HepG2 (cell line): ENCODE data around the gene CFAP100. TPM values are rescaled to one million over a fixed set of nuclear protein-coding genes. Genes with fewer than 3 reads are reported as not detected.
A peak's percentile ranks its signal among the peaks of the same experiment; 100 is the strongest.

Experiments used
- ATAC-seq: fragments of 200-7000 bp; cut with Tn5 transposase; 3 replicates; pipeline ENCODE4 v1.9.1; 2020; ENCODE audit warnings: mild to moderate bottlenecking, moderate library complexity
- BruUV-seq: library from RNA; stranded (reverse); fragments of 400-500 nt; replicated peaks from 2 replicates; lab custom pipeline; 2021; lab: Mats Ljungman, UMichigan
- CTCF ChIA-PET: fragments of 300-600 bp; formaldehyde crosslinking; extraction: SDS; loops from one replicate; lab custom pipeline; 2021; ENCODE audit warnings: low total read pairs, inconsistent platforms, low intra/inter-chr PET ratio; lab: Yijun Ruan, JAX
- POLR2A ChIA-PET: fragments of 350-600 bp; sonication (Branson Sonifier 250); formaldehyde crosslinking; loops from one replicate; lab custom pipeline; 2020; ENCODE audit warnings: antibody characterized with exemption, inconsistent platforms; lab: Yijun Ruan, JAX
- DNase-seq: peaks from one replicate; pipeline ENCODE4 v3.0.0-alpha.2; 2015; ENCODE audit warnings: low spot score
- FAIRE-seq: peaks from 3 replicates; lab custom pipeline; 2011; peaks lifted over from hg19 to GRCh38; lab: Jason Lieb, UNC
- H2AFZ ChIP-seq: one replicate; pipeline ENCODE4 v1.6.1; 2011; ENCODE audit warnings: low read length, inconsistent platforms
- H3K27ac ChIP-seq: fragments of 300-600 bp; 3 replicates; pipeline ENCODE4 v1.8.0; 2011; ENCODE audit warnings: mixed run types, mild to moderate bottlenecking, mixed read lengths, low read length, inconsistent platforms; ENCODE audit not compliant: insufficient read depth; ENCODE audit errors: extremely low read length
- H3K27me3 ChIP-seq, 2 experiments: fragments of 200-600 bp in 1 of 2; 2 replicates in 1 of 2; 3 replicates in 1 of 2; pipeline versions ENCODE4 v1.6.0 to v1.8.0; 2011; ENCODE audit warnings: low read length in 2 of 2, mild to moderate bottlenecking in 2 of 2, moderate library complexity in 2 of 2, inconsistent platforms in 1 of 2; ENCODE audit not compliant: insufficient read depth in 2 of 2, control insufficient read depth in 1 of 2
- H3K36me3 ChIP-seq, 2 experiments: fragments of 200-600 bp in 1 of 2; replicated peaks in 1 of 2; 2 replicates in 1 of 2; 3 replicates in 1 of 2; pipeline versions ENCODE4 v1.5.1 to v1.8.0; 2011; ENCODE audit warnings: low read length in 2 of 2, inconsistent platforms in 1 of 2; ENCODE audit not compliant: insufficient read depth in 2 of 2, control insufficient read depth in 1 of 2
- H3K4me1 ChIP-seq: 2 replicates; pipeline ENCODE4 v1.5.1; 2012; ENCODE audit warnings: low read length, inconsistent platforms; ENCODE audit not compliant: insufficient read depth
- H3K4me2 ChIP-seq: 2 replicates; pipeline ENCODE4 v1.6.0; 2011; ENCODE audit warnings: low read depth, low read length, inconsistent platforms
- H3K4me3 ChIP-seq, 3 experiments: fragments of 200-600 bp in 1 of 3; sonication (generic), shearing (Covaris generic) in 1 of 3; replicated peaks in 1 of 3; 2 replicates each; pipeline ENCODE4 v1.5.1; 2011 to 2016; ENCODE audit warnings: low read length in 3 of 3, inconsistent platforms in 2 of 3, low read depth in 2 of 3, mild to moderate bottlenecking in 2 of 3, control low read depth in 1 of 3, mixed read lengths in 1 of 3; ENCODE audit not compliant: insufficient read depth in 1 of 3
- H3K79me2 ChIP-seq: one replicate; pipeline ENCODE4 v1.6.1; 2011; ENCODE audit warnings: low read length, inconsistent platforms; ENCODE audit not compliant: insufficient read depth
- H3K9ac ChIP-seq: 2 replicates; pipeline ENCODE4 v1.6.0; 2011; ENCODE audit warnings: mild to moderate bottlenecking, low read depth, low read length, inconsistent platforms; ENCODE audit not compliant: insufficient read depth
- H3K9me3 ChIP-seq: 2 replicates; pipeline ENCODE4 v1.5.1; 2012; ENCODE audit warnings: mild to moderate bottlenecking, low read length
- H4K20me1 ChIP-seq: 2 replicates; pipeline ENCODE4 v1.6.0; 2011; ENCODE audit warnings: inconsistent platforms, mild to moderate bottlenecking, low read length, moderate library complexity; ENCODE audit not compliant: insufficient read depth
- CAMTA2 ChIP-seq: sonication (generic); formaldehyde crosslinking; IDR thresholded peaks from 2 replicates; pipeline ENCODE4 v1.4.0; 2020; ENCODE audit warnings: mild to moderate bottlenecking, missing genetic modification reagents, borderline replicate concordance
- CREBL2 ChIP-seq: sonication (generic); formaldehyde crosslinking; IDR thresholded peaks from 2 replicates; pipeline ENCODE4 v1.8.1; 2023; ENCODE audit warnings: missing genetic modification reagents, mild to moderate bottlenecking, borderline replicate concordance
- DNMT1 ChIP-seq: sonication (generic); formaldehyde crosslinking; IDR thresholded peaks from 2 replicates; pipeline ENCODE4 v1.5.1; 2020; ENCODE audit warnings: mild to moderate bottlenecking, missing genetic modification reagents
- FOSL1 ChIP-seq: sonication (generic); formaldehyde crosslinking; IDR thresholded peaks from 2 replicates; pipeline ENCODE4 v1.9.0; 2021; ENCODE audit warnings: missing genetic modification reagents, borderline replicate concordance
- NFAT5 ChIP-seq: sonication (generic); formaldehyde crosslinking; IDR thresholded peaks from 2 replicates; pipeline ENCODE4 v1.4.0; 2020; ENCODE audit warnings: missing genetic modification reagents
- NR3C1 ChIP-seq: sonication (generic); formaldehyde crosslinking; IDR thresholded peaks from 2 replicates; pipeline ENCODE4 v1.4.0; 2020; ENCODE audit warnings: missing genetic modification reagents
- SMARCC2 ChIP-seq: fragments of 450-650 bp; IDR thresholded peaks from 2 replicates; pipeline ENCODE4 v1.6.1; 2017; ENCODE audit warnings: antibody characterized with exemption, mild to moderate bottlenecking
- SMC3 ChIP-seq: IDR thresholded peaks from 2 replicates; pipeline ENCODE4 v1.6.1; 2011; ENCODE audit warnings: low read length, improper control_type of control experiment
- TARDBP ChIP-seq: sonication (generic); formaldehyde crosslinking; IDR thresholded peaks from 2 replicates; pipeline ENCODE4 v1.8.0; 2022; ENCODE audit warnings: mild to moderate bottlenecking, missing genetic modification reagents
- ZBTB20 ChIP-seq: sonication (generic); formaldehyde crosslinking; IDR thresholded peaks from 2 replicates; pipeline ENCODE4 v1.8.1; 2023; ENCODE audit warnings: missing genetic modification reagents, low read depth, mild to moderate bottlenecking, borderline replicate concordance
- ZNF512B ChIP-seq: sonication (generic); formaldehyde crosslinking; IDR thresholded peaks from 2 replicates; pipeline ENCODE4 v1.5.1; 2020; ENCODE audit warnings: missing genetic modification reagents, mild to moderate bottlenecking, borderline replicate concordance
- ZNF615 ChIP-seq: sonication (generic); formaldehyde crosslinking; IDR thresholded peaks from 2 replicates; pipeline ENCODE4 v1.5.0; 2020; ENCODE audit warnings: mild to moderate bottlenecking, missing genetic modification reagents, borderline replicate concordance
- ZSCAN12 ChIP-seq: sonication (generic); formaldehyde crosslinking; IDR thresholded peaks from 2 replicates; pipeline ENCODE4 v1.9.0; 2021; ENCODE audit warnings: mild to moderate bottlenecking, missing genetic modification reagents
- WGBS: methylation state at CpG from one replicate; pipeline ENCODE4 v1.1.6; 2017; ENCODE audit warnings: low lambda C conversion rate; 5-methylcytosine and 5-hydroxymethylcytosine counted together
- in situ Hi-C: cut with HindIII; loops from 2 replicates; pipeline ENCODE4 v1.10.0; 2017; ENCODE audit warnings: low pct_unique_long_range_greater_than_20kb; ENCODE audit not compliant: extremely low pct_ligation_motif_present
- intact Hi-C: fragments of 100-400 bp; cut with micrococcal nuclease; formaldehyde crosslinking; loops from one replicate; pipeline ENCODE4 v1.10.0; 2022; ENCODE audit not compliant: unreplicated experiment
- polyA plus RNA-seq, 8 experiments: library from polyadenylated mRNA; depleted of rRNA in 3 of 8; stranded (reverse) in 7 of 8; unstranded in 1 of 8; fragments of >200 nt; fragmentation: Illumina TruSeq in 4 of 8; extraction: Trizol in 4 of 8; gene quantifications; 2 replicates each; pipeline versions ENCODE4 v1.2.1 to v1.2.3, GENCODE V29; 2011 to 2016; ENCODE audit warnings: low read depth in 4 of 8, missing spikeins in 1 of 8, mixed read lengths in 1 of 8; ENCODE audit not compliant: insufficient read depth in 1 of 8
- total RNA-seq, 5 experiments: library from RNA; depleted of rRNA; stranded (reverse); fragments of >200 nt; fragmentation: Illumina TruSeq; extraction: Trizol; gene quantifications; 2 replicates each; pipeline ENCODE4 v1.2.3, GENCODE V29; 2016; ENCODE audit warnings: low read depth in 1 of 5

CFAP100 gene
- total and polyA plus RNA-seq, 2 of the 13 experiments (the other 11 are each of a cell fraction or from before 2014, with no cell fraction given), result 0.32 TPM; not detected in 1

GRCh38 chr3:126472277-126473006, 77.7 kb downstream of the CFAP100 start:
- Histone ChIP-seq H3K79me2 (peaks cover 69% of the 10 kb centered on the region), H3K4me3 (peak overlapping the region; percentile 68 to 76 (median 70)), H3K4me2 (peak overlapping the region; percentile 87), H3K4me1 (peaks cover 60% of the 10 kb centered on the region), H3K27ac (peak overlapping the region; percentile 70), H2AFZ (no peak overlapping the region), H4K20me1 (peaks cover 26% of the 10 kb centered on the region), H3K27me3 (no peaks in the 10 kb centered on the region; a peak in 1 of 5 replicates), H3K9me3 (no peaks in the 10 kb centered on the region), H3K36me3 (peaks cover 11 to 41% of the 10 kb centered on the region in 2 experiments), H3K9ac (peak overlapping the region; percentile 76)
- ChIA-PET CTCF (no interaction called here), POLR2A (interaction anchor here (0.9 to 3.6 kb wide), 7 partner anchors 10 to 57 kb away, joined by 3 to 39 read pairs (median 6); partner anchors contain the start of gene CHST13)
- FAIRE-seq (peak; percentile 95), DNase-seq (peak; percentile 94), ATAC-seq (peak; percentile 74)
- BruUV-seq, result TSS peak; percentile 55
- intact Hi-C loops, result no loop called here
- WGBS, result 16% methylated on average over 7 of the region's 8 CpGs
- in situ Hi-C loops, result no loop called here
- TF ChIP-seq ZNF512B (CRISPR knock-in tag) (no peak), TARDBP (CRISPR knock-in tag) (peak; percentile 69), DNMT1 (CRISPR knock-in tag) (no peak), SMC3 (peak; percentile 61), CAMTA2 (CRISPR knock-in tag) (no peak), CREBL2 (no peak), NR3C1 (CRISPR knock-in tag) (no peak), ZSCAN12 (CRISPR knock-in tag) (no peak), FOSL1 (CRISPR knock-in tag) (peak; percentile 50; the same call in 1 of the 2 replicates), ZNF615 (CRISPR knock-in tag) (no peak), SMARCC2 (no peak), NFAT5 (no peak), ZBTB20 (CRISPR knock-in tag) (peak; percentile 60; the same call in 1 of the 2 replicates)
